HepG2 (cell line): ENCODE data around the gene MSRB2. TPM values are rescaled to one million over a fixed set of nuclear protein-coding genes. Genes with fewer than 3 reads are reported as not detected.

ENCODE experiments used
- DNMT1 ChIP-seq: sonication (generic); formaldehyde crosslinking; IDR thresholded peaks from 2 replicates; pipeline ENCODE4 v1.5.1; 2020; ENCODE audit warnings: mild to moderate bottlenecking, missing genetic modification reagents
- ETV5 ChIP-seq: IDR thresholded peaks from 2 replicates; pipeline ENCODE4 v1.6.1; 2018; ENCODE audit warnings: missing biosample characterization, missing genetic modification reagents, inconsistent platforms, borderline replicate concordance
- HOXA9 ChIP-seq: sonication (generic); formaldehyde crosslinking; IDR thresholded peaks from 2 replicates; pipeline ENCODE4 v1.8.1; 2022; ENCODE audit warnings: missing genetic modification reagents, mild to moderate bottlenecking, moderate library complexity, borderline replicate concordance
- MBNL3 ChIP-seq: fragments of 250-450 bp; sonication (Bioruptor Pico); conservative IDR thresholded peaks from 2 replicates; pipeline ENCODE4 v1.8.0; 2022; ENCODE audit warnings: mild to moderate bottlenecking, inconsistent platforms
- NR2F6 ChIP-seq, 2 experiments: IDR thresholded peaks; 2 replicates each; pipeline ENCODE4 v1.6.1; 2016; ENCODE audit warnings: antibody characterized with exemption in 1 of 2, mild to moderate bottlenecking in 1 of 2
- PCBP2 ChIP-seq: fragments of 200-400 bp; formaldehyde crosslinking; optimal IDR thresholded peaks from 2 replicates; pipeline ENCODE3; 2018; ENCODE audit warnings: low read length, low read depth; ENCODE audit not compliant: poor library complexity, severe bottlenecking
- RFX3 ChIP-seq: IDR thresholded peaks from 2 replicates; pipeline ENCODE4 v1.6.1; 2016; ENCODE audit warnings: missing biosample characterization, missing genetic modification reagents
- SIN3B ChIP-seq: fragments of 150-350 bp; IDR thresholded peaks from 2 replicates; pipeline ENCODE4 v1.6.1; 2014; ENCODE audit warnings: low read length
- SMYD3 ChIP-seq: sonication (generic); formaldehyde crosslinking; IDR thresholded peaks from 2 replicates; pipeline ENCODE4 v1.8.1; 2023; ENCODE audit warnings: mild to moderate bottlenecking, missing genetic modification reagents
- SOX13 ChIP-seq, 3 experiments: fragments of 450-650 bp in 1 of 3; sonication (generic) in 1 of 3; formaldehyde crosslinking in 1 of 3; IDR thresholded peaks in 2 of 3; conservative IDR thresholded peaks in 1 of 3; 2 replicates each; pipeline versions ENCODE4 v1.5.0 to v1.6.1; 2016 to 2020; ENCODE audit warnings: antibody characterized with exemption in 1 of 3, mild to moderate bottlenecking in 1 of 3, missing compliant biosample characterization in 1 of 3, missing genetic modification reagents in 1 of 3, moderate library complexity in 1 of 3
- SUZ12 ChIP-seq: fragments of 150-350 bp; IDR thresholded peaks from 2 replicates; pipeline ENCODE4 v1.6.1; 2014; ENCODE audit warnings: low read depth, low read length
- TCF7L2 ChIP-seq: IDR thresholded peaks from 2 replicates; pipeline ENCODE4 v1.6.1; 2011; ENCODE audit warnings: mild to moderate bottlenecking, low read depth, low read length, moderate library complexity
- ZBTB42 ChIP-seq: sonication (generic); formaldehyde crosslinking; IDR thresholded peaks from 2 replicates; pipeline ENCODE4 v1.5.0; 2020; ENCODE audit warnings: mild to moderate bottlenecking, missing genetic modification reagents
- ZFAT ChIP-seq: sonication (generic); formaldehyde crosslinking; conservative IDR thresholded peaks from 2 replicates; pipeline ENCODE4 v1.8.1; 2023; ENCODE audit warnings: missing genetic modification reagents, inconsistent platforms
- ZNF232 ChIP-seq: sonication (generic); formaldehyde crosslinking; IDR thresholded peaks from 2 replicates; pipeline ENCODE4 v1.4.0; 2020; ENCODE audit warnings: missing genetic modification reagents, borderline replicate concordance
- ZNF543 ChIP-seq: sonication (generic); formaldehyde crosslinking; IDR thresholded peaks from 2 replicates; pipeline ENCODE4 v1.4.0; 2020; ENCODE audit warnings: mild to moderate bottlenecking, missing genetic modification reagents
- ZNF83 ChIP-seq: sonication (generic); formaldehyde crosslinking; IDR thresholded peaks from 2 replicates; pipeline ENCODE4 v1.4.0; 2020; ENCODE audit warnings: missing genetic modification reagents, mild to moderate bottlenecking, borderline replicate concordance
- polyA plus RNA-seq, 8 experiments: library from polyadenylated mRNA; depleted of rRNA in 3 of 8; stranded (reverse) in 7 of 8; unstranded in 1 of 8; fragments of >200 nt; fragmentation: Illumina TruSeq in 4 of 8; extraction: Trizol in 4 of 8; gene quantifications; 2 replicates each; pipeline versions ENCODE4 v1.2.1 to v1.2.3, GENCODE V29; 2011 to 2016; ENCODE audit warnings: low read depth in 4 of 8, missing spikeins in 1 of 8, mixed read lengths in 1 of 8; ENCODE audit not compliant: insufficient read depth in 1 of 8
- total RNA-seq, 5 experiments: library from RNA; depleted of rRNA; stranded (reverse); fragments of >200 nt; fragmentation: Illumina TruSeq; extraction: Trizol; gene quantifications; 2 replicates each; pipeline ENCODE4 v1.2.3, GENCODE V29; 2016; ENCODE audit warnings: low read depth in 1 of 5
- TF ChIP-seq, protein P1 (sequence below): fragments of 450-650 bp; IDR thresholded peaks from 2 replicates; pipeline ENCODE4 v1.6.1; 2017; ENCODE audit warnings: mild to moderate bottlenecking
- TF ChIP-seq, protein P2 (sequence below): sonication (generic); formaldehyde crosslinking; IDR thresholded peaks from 2 replicates; pipeline ENCODE4 v1.8.1; 2023; ENCODE audit warnings: mild to moderate bottlenecking, inconsistent platforms, moderate library complexity, missing genetic modification reagents, borderline replicate concordance
- TF ChIP-seq, protein P3 (sequence below): sonication (generic); formaldehyde crosslinking; IDR thresholded peaks from 2 replicates; pipeline ENCODE4 v1.8.1; 2022; ENCODE audit warnings: low read depth, mild to moderate bottlenecking, missing genetic modification reagents
- TF ChIP-seq, protein P4 (sequence below): sonication (generic); formaldehyde crosslinking; conservative IDR thresholded peaks from 2 replicates; pipeline ENCODE4 v1.8.0; 2022; ENCODE audit warnings: mild to moderate bottlenecking, moderate library complexity, missing genetic modification reagents

MSRB2 gene
- total and polyA plus RNA-seq, 2 of the 13 experiments (the other 11 are each of a cell fraction or from before 2014, with no cell fraction given): 8.3 to 22.1 TPM

DNA sequence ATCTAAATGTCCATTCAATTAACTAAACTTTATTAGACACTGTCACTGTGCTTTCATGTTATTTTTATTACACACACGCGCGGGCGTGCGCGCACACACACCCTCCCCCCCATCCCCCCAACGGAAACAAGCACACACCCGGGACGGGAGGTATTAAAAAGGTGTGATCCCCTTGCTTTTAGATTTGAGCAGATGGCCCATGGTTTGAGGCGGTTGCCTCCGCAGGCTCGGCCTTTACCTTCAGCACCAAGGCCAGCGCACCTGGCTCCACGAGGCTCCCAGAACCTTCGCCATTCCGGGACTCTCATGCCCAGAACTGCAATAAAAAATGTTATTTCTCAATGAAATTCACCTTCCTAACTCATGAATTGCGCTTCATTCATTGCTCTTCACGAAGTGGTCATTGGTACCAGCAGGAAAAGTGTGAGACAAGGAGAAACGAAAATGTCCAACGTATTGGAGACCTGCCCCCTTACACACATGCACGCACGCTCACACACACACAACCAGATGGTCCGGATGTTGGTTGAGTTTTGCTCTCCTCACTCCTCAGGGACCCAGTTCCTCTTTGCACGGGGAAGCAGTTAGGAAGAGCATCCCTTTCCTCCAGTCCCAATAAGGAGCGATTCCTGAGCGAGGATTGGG, 76.0 kb downstream of the MSRB2 start (continued):
- TF ChIP-seq, protein P1, sequence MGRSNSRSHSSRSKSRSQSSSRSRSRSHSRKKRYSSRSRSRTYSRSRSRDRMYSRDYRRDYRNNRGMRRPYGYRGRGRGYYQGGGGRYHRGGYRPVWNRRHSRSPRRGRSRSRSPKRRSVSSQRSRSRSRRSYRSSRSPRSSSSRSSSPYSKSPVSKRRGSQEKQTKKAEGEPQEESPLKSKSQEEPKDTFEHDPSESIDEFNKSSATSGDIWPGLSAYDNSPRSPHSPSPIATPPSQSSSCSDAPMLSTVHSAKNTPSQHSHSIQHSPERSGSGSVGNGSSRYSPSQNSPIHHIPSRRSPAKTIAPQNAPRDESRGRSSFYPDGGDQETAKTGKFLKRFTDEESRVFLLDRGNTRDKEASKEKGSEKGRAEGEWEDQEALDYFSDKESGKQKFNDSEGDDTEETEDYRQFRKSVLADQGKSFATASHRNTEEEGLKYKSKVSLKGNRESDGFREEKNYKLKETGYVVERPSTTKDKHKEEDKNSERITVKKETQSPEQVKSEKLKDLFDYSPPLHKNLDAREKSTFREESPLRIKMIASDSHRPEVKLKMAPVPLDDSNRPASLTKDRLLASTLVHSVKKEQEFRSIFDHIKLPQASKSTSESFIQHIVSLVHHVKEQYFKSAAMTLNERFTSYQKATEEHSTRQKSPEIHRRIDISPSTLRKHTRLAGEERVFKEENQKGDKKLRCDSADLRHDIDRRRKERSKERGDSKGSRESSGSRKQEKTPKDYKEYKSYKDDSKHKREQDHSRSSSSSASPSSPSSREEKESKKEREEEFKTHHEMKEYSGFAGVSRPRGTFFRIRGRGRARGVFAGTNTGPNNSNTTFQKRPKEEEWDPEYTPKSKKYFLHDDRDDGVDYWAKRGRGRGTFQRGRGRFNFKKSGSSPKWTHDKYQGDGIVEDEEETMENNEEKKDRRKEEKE: no peak
- no peak for TF ChIP-seq MBNL3
- TF ChIP-seq SUZ12: no peak
- TF ChIP-seq SIN3B: no peak
- TF ChIP-seq ZBTB42: no peak
- no peak for TF ChIP-seq ZNF232 (CRISPR knock-in tag)
- TF ChIP-seq PCBP2: no peak
- TF ChIP-seq, protein P2, sequence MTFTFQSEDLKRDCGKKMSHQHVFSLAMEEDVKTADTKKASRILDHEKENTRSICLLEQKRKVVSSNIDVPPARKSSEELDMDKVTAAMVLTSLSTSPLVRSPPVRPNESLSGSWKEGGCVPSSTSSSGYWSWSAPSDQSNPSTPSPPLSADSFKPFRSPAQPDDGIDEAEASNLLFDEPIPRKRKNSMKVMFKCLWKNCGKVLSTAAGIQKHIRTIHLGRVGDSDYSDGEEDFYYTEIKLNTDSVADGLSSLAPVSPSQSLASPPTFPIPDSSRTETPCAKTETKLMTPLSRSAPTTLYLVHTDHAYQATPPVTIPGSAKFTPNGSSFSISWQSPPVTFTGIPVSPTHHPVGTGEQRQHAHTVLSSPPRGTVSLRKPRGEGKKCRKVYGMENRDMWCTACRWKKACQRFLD (CRISPR knock-in tag): no peak
- TF ChIP-seq NR2F6 (IDR thresholded peaks at IDR 0.05): no peak
- TF ChIP-seq NR2F6 (CRISPR knock-in tag; IDR thresholded peaks at IDR 0.05): no peak
- TF ChIP-seq ZNF83: no peak
- TF ChIP-seq, protein P3, sequence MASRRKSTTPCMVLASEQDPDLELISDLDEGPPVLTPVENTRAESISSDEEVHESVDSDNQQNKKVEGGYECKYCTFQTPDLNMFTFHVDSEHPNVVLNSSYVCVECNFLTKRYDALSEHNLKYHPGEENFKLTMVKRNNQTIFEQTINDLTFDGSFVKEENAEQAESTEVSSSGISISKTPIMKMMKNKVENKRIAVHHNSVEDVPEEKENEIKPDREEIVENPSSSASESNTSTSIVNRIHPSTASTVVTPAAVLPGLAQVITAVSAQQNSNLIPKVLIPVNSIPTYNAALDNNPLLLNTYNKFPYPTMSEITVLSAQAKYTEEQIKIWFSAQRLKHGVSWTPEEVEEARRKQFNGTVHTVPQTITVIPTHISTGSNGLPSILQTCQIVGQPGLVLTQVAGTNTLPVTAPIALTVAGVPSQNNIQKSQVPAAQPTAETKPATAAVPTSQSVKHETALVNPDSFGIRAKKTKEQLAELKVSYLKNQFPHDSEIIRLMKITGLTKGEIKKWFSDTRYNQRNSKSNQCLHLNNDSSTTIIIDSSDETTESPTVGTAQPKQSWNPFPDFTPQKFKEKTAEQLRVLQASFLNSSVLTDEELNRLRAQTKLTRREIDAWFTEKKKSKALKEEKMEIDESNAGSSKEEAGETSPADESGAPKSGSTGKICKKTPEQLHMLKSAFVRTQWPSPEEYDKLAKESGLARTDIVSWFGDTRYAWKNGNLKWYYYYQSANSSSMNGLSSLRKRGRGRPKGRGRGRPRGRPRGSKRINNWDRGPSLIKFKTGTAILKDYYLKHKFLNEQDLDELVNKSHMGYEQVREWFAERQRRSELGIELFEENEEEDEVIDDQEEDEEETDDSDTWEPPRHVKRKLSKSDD (CRISPR knock-in tag): no peak
- TF ChIP-seq ETV5 (CRISPR knock-in tag): no peak
- no peak for TF ChIP-seq HOXA9 (CRISPR knock-in tag)
- no peak for TF ChIP-seq ZNF543
- no peak for TF ChIP-seq RFX3
- no peak for TF ChIP-seq DNMT1
- TF ChIP-seq, protein P4, sequence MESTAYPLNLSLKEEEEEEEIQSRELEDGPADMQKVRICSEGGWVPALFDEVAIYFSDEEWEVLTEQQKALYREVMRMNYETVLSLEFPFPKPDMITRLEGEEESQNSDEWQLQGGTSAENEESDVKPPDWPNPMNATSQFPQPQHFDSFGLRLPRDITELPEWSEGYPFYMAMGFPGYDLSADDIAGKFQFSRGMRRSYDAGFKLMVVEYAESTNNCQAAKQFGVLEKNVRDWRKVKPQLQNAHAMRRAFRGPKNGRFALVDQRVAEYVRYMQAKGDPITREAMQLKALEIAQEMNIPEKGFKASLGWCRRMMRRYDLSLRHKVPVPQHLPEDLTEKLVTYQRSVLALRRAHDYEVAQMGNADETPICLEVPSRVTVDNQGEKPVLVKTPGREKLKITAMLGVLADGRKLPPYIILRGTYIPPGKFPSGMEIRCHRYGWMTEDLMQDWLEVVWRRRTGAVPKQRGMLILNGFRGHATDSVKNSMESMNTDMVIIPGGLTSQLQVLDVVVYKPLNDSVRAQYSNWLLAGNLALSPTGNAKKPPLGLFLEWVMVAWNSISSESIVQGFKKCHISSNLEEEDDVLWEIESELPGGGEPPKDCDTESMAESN (CRISPR knock-in tag): no peak
- TF ChIP-seq SMYD3 (CRISPR knock-in tag): no peak
- no peak for TF ChIP-seq ZFAT (CRISPR knock-in tag)
- no peak for TF ChIP-seq TCF7L2
- TF ChIP-seq SOX13 (IDR thresholded peaks at IDR 0.05): no peak
- TF ChIP-seq SOX13 (CRISPR knock-in tag; conservative IDR thresholded peaks at IDR 0.05 in 1 of 2, IDR thresholded peaks at IDR 0.05 in 1 of 2): peak in 1 of 2 experiments; percentile 11; a peak in 1 of 4 replicates
